HEK293 (cell line): ENCODE measurements around the gene EMILIN1.

Source experiments
- CTCF ChIA-PET: fragments of 350-600 bp; formaldehyde crosslinking; extraction: SDS; loops from one replicate; lab custom pipeline; 2021; ENCODE audit warnings: antibody characterized with exemption; lab: Yijun Ruan, JAX
- POLR2A ChIA-PET: fragments of 300-600 bp; formaldehyde crosslinking; extraction: SDS; loops from one replicate; lab custom pipeline; 2020; ENCODE audit warnings: antibody characterized with exemption, inconsistent platforms; lab: Yijun Ruan, JAX
- H3K27ac ChIP-seq: fragments of 200-500 bp; sonication (Bioruptor generic); 2 replicates; pipeline ENCODE4 v1.5.1; 2014; ENCODE audit warnings: low read depth, low read length, control low read depth, inconsistent platforms; ENCODE audit errors: extremely low read depth
- H3K36me3 ChIP-seq, 2 experiments: fragments of 200-500 bp in 1 of 2; sonication (Bioruptor generic) in 1 of 2; 1 replicate in 1 of 2; 2 replicates in 1 of 2; pipeline ENCODE4 v1.5.1; 2014 to 2017; ENCODE audit warnings: inconsistent platforms in 2 of 2, low read length in 2 of 2; ENCODE audit not compliant: control insufficient read depth in 2 of 2, insufficient read depth in 1 of 2
- H3K4me1 ChIP-seq: fragments of 200-500 bp; sonication (Bioruptor generic); 2 replicates; pipeline ENCODE4 v1.5.1; 2014; ENCODE audit warnings: mild to moderate bottlenecking, low read length, inconsistent platforms; ENCODE audit not compliant: control insufficient read depth, insufficient read depth
- H3K4me3 ChIP-seq: 2 replicates; pipeline ENCODE4 v1.5.1; 2011; ENCODE audit warnings: low read depth, mild to moderate bottlenecking, control low read depth, low read length, moderate library complexity
- H3K9me3 ChIP-seq: fragments of 200-500 bp; sonication (Bioruptor generic); 2 replicates; pipeline ENCODE4 v1.5.1; 2014; ENCODE audit warnings: low read depth, low read length, inconsistent platforms; ENCODE audit not compliant: control insufficient read depth, insufficient read depth
- GLI4 ChIP-seq: fragments of 450-650 bp; formaldehyde crosslinking; IDR thresholded peaks from 2 replicates; pipeline ENCODE4 v1.5.1; 2016; ENCODE audit warnings: missing biosample characterization, missing genetic modification characterization
- HOXC10 ChIP-seq: sonication (generic); formaldehyde crosslinking; IDR thresholded peaks from 2 replicates; pipeline ENCODE4 v1.8.1; 2023; ENCODE audit warnings: mild to moderate bottlenecking, missing genetic modification reagents
- INSM2 ChIP-seq: fragments of 450-650 bp; formaldehyde crosslinking; IDR thresholded peaks from 2 replicates; pipeline ENCODE4 v1.5.1; 2016; ENCODE audit warnings: missing biosample characterization, missing genetic modification characterization
- KLF17 ChIP-seq: fragments of 450-650 bp; formaldehyde crosslinking; IDR thresholded peaks from 2 replicates; pipeline ENCODE4 v1.5.1; 2016; ENCODE audit warnings: missing biosample characterization, missing genetic modification characterization
- SCRT1 ChIP-seq: fragments of 450-650 bp; formaldehyde crosslinking; IDR thresholded peaks from 2 replicates; pipeline ENCODE4 v1.5.1; 2016; ENCODE audit warnings: missing biosample characterization, missing genetic modification characterization, borderline replicate concordance
- ZBTB1 ChIP-seq: fragments of 450-650 bp; formaldehyde crosslinking; IDR thresholded peaks from 2 replicates; pipeline ENCODE4 v1.5.1; 2016; ENCODE audit warnings: missing biosample characterization, missing genetic modification characterization
- ZBTB17 ChIP-seq: fragments of 450-650 bp; formaldehyde crosslinking; IDR thresholded peaks from 2 replicates; pipeline ENCODE4 v1.5.1; 2016; ENCODE audit warnings: missing biosample characterization, missing genetic modification characterization
- ZFP41 ChIP-seq: fragments of 450-650 bp; formaldehyde crosslinking; IDR thresholded peaks from 2 replicates; pipeline ENCODE4 v1.5.1; 2016; ENCODE audit warnings: missing biosample characterization, missing genetic modification characterization, borderline replicate concordance
- ZNF121 ChIP-seq: fragments of 450-650 bp; formaldehyde crosslinking; IDR thresholded peaks from 2 replicates; pipeline ENCODE4 v1.5.1; 2016; ENCODE audit warnings: missing biosample characterization, missing genetic modification characterization
- ZNF133 ChIP-seq: fragments of 450-650 bp; formaldehyde crosslinking; IDR thresholded peaks from 2 replicates; pipeline ENCODE4 v1.5.1; 2016; ENCODE audit warnings: missing biosample characterization, missing genetic modification characterization
- ZNF138 ChIP-seq: fragments of 450-650 bp; formaldehyde crosslinking; IDR thresholded peaks from 2 replicates; pipeline ENCODE4 v1.5.1; 2016; ENCODE audit warnings: missing biosample characterization, missing genetic modification characterization, borderline replicate concordance
- ZNF140 ChIP-seq: fragments of 450-650 bp; formaldehyde crosslinking; IDR thresholded peaks from 2 replicates; pipeline ENCODE4 v1.5.1; 2016; ENCODE audit warnings: missing biosample characterization, missing genetic modification characterization
- ZNF157 ChIP-seq: fragments of 450-650 bp; formaldehyde crosslinking; IDR thresholded peaks from 2 replicates; pipeline ENCODE4 v1.5.1; 2016; ENCODE audit warnings: missing biosample characterization, missing genetic modification characterization
- ZNF2 ChIP-seq: fragments of 450-650 bp; formaldehyde crosslinking; IDR thresholded peaks from 2 replicates; pipeline ENCODE4 v1.5.1; 2016; ENCODE audit warnings: missing biosample characterization, missing genetic modification characterization
- ZNF23 ChIP-seq: fragments of 450-650 bp; formaldehyde crosslinking; IDR thresholded peaks from 2 replicates; pipeline ENCODE4 v1.5.1; 2016; ENCODE audit warnings: missing biosample characterization, missing genetic modification characterization, borderline replicate concordance
- ZNF239 ChIP-seq: fragments of 450-650 bp; formaldehyde crosslinking; IDR thresholded peaks from 2 replicates; pipeline ENCODE4 v1.5.1; 2016; ENCODE audit warnings: missing biosample characterization, missing genetic modification characterization
- ZNF366 ChIP-seq: fragments of 450-650 bp; formaldehyde crosslinking; conservative IDR thresholded peaks from 2 replicates; pipeline ENCODE4 v1.5.1; 2016; ENCODE audit warnings: missing biosample characterization, missing genetic modification characterization
- ZNF529 ChIP-seq: fragments of 450-650 bp; formaldehyde crosslinking; IDR thresholded peaks from 2 replicates; pipeline ENCODE4 v1.5.1; 2017; ENCODE audit warnings: missing genetic modification characterization, missing biosample characterization; ENCODE audit not compliant: insufficient replicate concordance
- ZNF626 ChIP-seq: fragments of 450-650 bp; sonication (Bioruptor Pico); formaldehyde crosslinking; IDR thresholded peaks from 2 replicates; pipeline ENCODE4 v1.5.1; 2018; ENCODE audit warnings: missing biosample characterization, missing genetic modification characterization, inconsistent platforms
- ZNF747 ChIP-seq: fragments of 450-650 bp; formaldehyde crosslinking; IDR thresholded peaks from 2 replicates; pipeline ENCODE4 v1.5.1; 2016; ENCODE audit warnings: missing biosample characterization, missing genetic modification characterization
- ZNF777 ChIP-seq: fragments of 450-650 bp; formaldehyde crosslinking; IDR thresholded peaks from 2 replicates; pipeline ENCODE4 v1.5.1; 2017; ENCODE audit warnings: missing biosample characterization, missing genetic modification characterization, borderline replicate concordance
- ZNF830 ChIP-seq: fragments of 450-650 bp; IDR thresholded peaks from 2 replicates; pipeline ENCODE4 v1.5.0; 2018; ENCODE audit warnings: missing biosample characterization, missing genetic modification characterization, low read depth, mild to moderate bottlenecking, moderate library complexity
- ZNF837 ChIP-seq: fragments of 450-650 bp; formaldehyde crosslinking; IDR thresholded peaks from 2 replicates; pipeline ENCODE4 v1.5.1; 2016; ENCODE audit warnings: missing biosample characterization, missing genetic modification characterization
- TF ChIP-seq, protein P1 (sequence below): fragments of 450-650 bp; formaldehyde crosslinking; conservative IDR thresholded peaks from 2 replicates; pipeline ENCODE4 v1.5.1; 2016; ENCODE audit warnings: low read depth, missing biosample characterization, missing genetic modification characterization
- TF ChIP-seq, protein P2 (sequence below): fragments of 450-650 bp; formaldehyde crosslinking; IDR thresholded peaks from 2 replicates; pipeline ENCODE4 v1.5.1; 2016; ENCODE audit warnings: missing biosample characterization, missing genetic modification characterization

Gene EMILIN1

GRCh38 chr2:27080140-27080469, 1.7 kb downstream of the EMILIN1 start:
- Histone ChIP-seq H3K36me3 (no peaks in the 10 kb centered on the region), H3K4me3 (no peak overlapping the region), H3K9me3 (no peaks in the 10 kb centered on the region), H3K27ac (no peak overlapping the region)
- ChIA-PET CTCF (interaction anchor here (0.6 to 0.9 kb wide), 3 partner anchors 18 to 34 kb away, joined by 3 read pairs; no protein-coding TSS in a partner anchor), POLR2A (no interaction called here)
- TF ChIP-seq ZNF157 (no peak), ZNF239 (tag by site-specific recombination) (no peak), ZNF366 (tag by site-specific recombination) (no peak), ZNF777 (tag by site-specific recombination) (no peak), ZNF830 (tag by site-specific recombination) (no peak), ZNF133 (tag by site-specific recombination) (no peak), ZNF747 (no peak), ZNF837 (no peak), HOXC10 (CRISPR knock-in tag) (no peak), GLI4 (tag by site-specific recombination) (no peak), ZNF121 (tag by site-specific recombination) (no peak), ZBTB1 (tag by site-specific recombination) (no peak), ZNF23 (tag by site-specific recombination) (no peak), ZNF626 (no peak)
- TF ChIP-seq, protein P1, sequence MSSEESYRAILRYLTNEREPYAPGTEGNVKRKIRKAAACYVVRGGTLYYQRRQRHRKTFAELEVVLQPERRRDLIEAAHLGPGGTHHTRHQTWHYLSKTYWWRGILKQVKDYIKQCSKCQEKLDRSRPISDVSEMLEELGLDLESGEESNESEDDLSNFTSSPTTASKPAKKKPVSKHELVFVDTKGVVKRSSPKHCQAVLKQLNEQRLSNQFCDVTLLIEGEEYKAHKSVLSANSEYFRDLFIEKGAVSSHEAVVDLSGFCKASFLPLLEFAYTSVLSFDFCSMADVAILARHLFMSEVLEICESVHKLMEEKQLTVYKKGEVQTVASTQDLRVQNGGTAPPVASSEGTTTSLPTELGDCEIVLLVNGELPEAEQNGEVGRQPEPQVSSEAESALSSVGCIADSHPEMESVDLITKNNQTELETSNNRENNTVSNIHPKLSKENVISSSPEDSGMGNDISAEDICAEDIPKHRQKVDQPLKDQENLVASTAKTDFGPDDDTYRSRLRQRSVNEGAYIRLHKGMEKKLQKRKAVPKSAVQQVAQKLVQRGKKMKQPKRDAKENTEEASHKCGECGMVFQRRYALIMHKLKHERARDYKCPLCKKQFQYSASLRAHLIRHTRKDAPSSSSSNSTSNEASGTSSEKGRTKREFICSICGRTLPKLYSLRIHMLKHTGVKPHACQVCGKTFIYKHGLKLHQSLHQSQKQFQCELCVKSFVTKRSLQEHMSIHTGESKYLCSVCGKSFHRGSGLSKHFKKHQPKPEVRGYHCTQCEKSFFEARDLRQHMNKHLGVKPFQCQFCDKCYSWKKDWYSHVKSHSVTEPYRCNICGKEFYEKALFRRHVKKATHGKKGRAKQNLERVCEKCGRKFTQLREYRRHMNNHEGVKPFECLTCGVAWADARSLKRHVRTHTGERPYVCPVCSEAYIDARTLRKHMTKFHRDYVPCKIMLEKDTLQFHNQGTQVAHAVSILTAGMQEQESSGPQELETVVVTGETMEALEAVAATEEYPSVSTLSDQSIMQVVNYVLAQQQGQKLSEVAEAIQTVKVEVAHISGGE (tag by site-specific recombination), result no peak
- TF ChIP-seq, all 188 proteins: peak for 0
- peaks cover 4% of the 10 kb centered on the region for H3K4me1 ChIP-seq

GRCh38 chr2:27080603-27080936, 2.2 kb downstream of the EMILIN1 start:
- Histone ChIP-seq H3K36me3 (no peaks in the 10 kb centered on the region), H3K27ac (no peak overlapping the region), H3K4me3 (no peak overlapping the region), H3K9me3 (no peaks in the 10 kb centered on the region), H3K4me1 (peaks cover 5% of the 10 kb centered on the region)
- ChIA-PET CTCF (interaction anchor here (0.6 to 1.5 kb wide), 11 partner anchors 13 to 1335 kb away, joined by 3 to 7 read pairs (median 3); partner anchors contain the start of genes AGBL5 and MPV17), POLR2A (interaction anchor here (1.0 to 4.1 kb wide), 5 partner anchors 8 to 47 kb away, joined by 3 to 45 read pairs (median 10); partner anchors contain the start of genes AGBL5, OST4 and TMEM214)
- no peak for TF ChIP-seq ZFP41 (tag by site-specific recombination)
- no peak for TF ChIP-seq ZNF138 (tag by site-specific recombination)
- TF ChIP-seq ZNF133 (tag by site-specific recombination), result no peak
- TF ChIP-seq ZNF2 (tag by site-specific recombination), result no peak
- no peak for TF ChIP-seq ZBTB17 (tag by site-specific recombination)
- TF ChIP-seq KLF17 (tag by site-specific recombination), result no peak
- TF ChIP-seq INSM2 (tag by site-specific recombination), result no peak
- no peak for TF ChIP-seq ZNF529
- TF ChIP-seq SCRT1 (tag by site-specific recombination), result no peak
- no peak for TF ChIP-seq ZNF140 (tag by site-specific recombination)
- TF ChIP-seq, protein P2, sequence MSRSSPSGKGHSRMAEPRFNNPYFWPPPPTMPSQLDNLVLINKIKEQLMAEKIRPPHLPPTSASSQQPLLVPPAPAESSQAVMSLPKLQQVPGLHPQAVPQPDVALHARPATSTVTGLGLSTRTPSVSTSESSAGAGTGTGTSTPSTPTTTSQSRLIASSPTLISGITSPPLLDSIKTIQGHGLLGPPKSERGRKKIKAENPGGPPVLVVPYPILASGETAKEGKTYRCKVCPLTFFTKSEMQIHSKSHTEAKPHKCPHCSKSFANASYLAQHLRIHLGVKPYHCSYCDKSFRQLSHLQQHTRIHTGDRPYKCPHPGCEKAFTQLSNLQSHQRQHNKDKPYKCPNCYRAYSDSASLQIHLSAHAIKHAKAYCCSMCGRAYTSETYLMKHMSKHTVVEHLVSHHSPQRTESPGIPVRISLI (tag by site-specific recombination), result no peak
